HEK293 (cell line): ENCODE results near the gene MED13L.
"Not testable (repeated sequence)": the region's sequence is repeated elsewhere in the genome, so short reads cannot be mapped to it uniquely, and the experiment has no call there.

Experiments used
- CTCF ChIA-PET: fragments of 350-600 bp; formaldehyde crosslinking; extraction: SDS; loops from one replicate; lab custom pipeline; 2021; ENCODE audit warnings: antibody characterized with exemption; lab: Yijun Ruan, JAX
- POLR2A ChIA-PET: fragments of 300-600 bp; formaldehyde crosslinking; extraction: SDS; loops from one replicate; lab custom pipeline; 2020; ENCODE audit warnings: antibody characterized with exemption, inconsistent platforms; lab: Yijun Ruan, JAX
- H3K27ac ChIP-seq: fragments of 200-500 bp; sonication (Bioruptor generic); 2 replicates; pipeline ENCODE4 v1.5.1; 2014; ENCODE audit warnings: low read depth, low read length, control low read depth, inconsistent platforms; ENCODE audit errors: extremely low read depth
- H3K36me3 ChIP-seq, 2 experiments: fragments of 200-500 bp in 1 of 2; sonication (Bioruptor generic) in 1 of 2; 1 replicate in 1 of 2; 2 replicates in 1 of 2; pipeline ENCODE4 v1.5.1; 2014 to 2017; ENCODE audit warnings: inconsistent platforms in 2 of 2, low read length in 2 of 2; ENCODE audit not compliant: control insufficient read depth in 2 of 2, insufficient read depth in 1 of 2
- H3K4me1 ChIP-seq: fragments of 200-500 bp; sonication (Bioruptor generic); 2 replicates; pipeline ENCODE4 v1.5.1; 2014; ENCODE audit warnings: mild to moderate bottlenecking, low read length, inconsistent platforms; ENCODE audit not compliant: control insufficient read depth, insufficient read depth
- H3K4me3 ChIP-seq: 2 replicates; pipeline ENCODE4 v1.5.1; 2011; ENCODE audit warnings: low read depth, mild to moderate bottlenecking, control low read depth, low read length, moderate library complexity
- H3K9me3 ChIP-seq: fragments of 200-500 bp; sonication (Bioruptor generic); 2 replicates; pipeline ENCODE4 v1.5.1; 2014; ENCODE audit warnings: low read depth, low read length, inconsistent platforms; ENCODE audit not compliant: control insufficient read depth, insufficient read depth
- GLIS2 ChIP-seq: fragments of 450-650 bp; formaldehyde crosslinking; IDR thresholded peaks from 2 replicates; pipeline ENCODE4 v1.5.1; 2016; ENCODE audit warnings: missing biosample characterization, missing genetic modification characterization
- INSM2 ChIP-seq: fragments of 450-650 bp; formaldehyde crosslinking; IDR thresholded peaks from 2 replicates; pipeline ENCODE4 v1.5.1; 2016; ENCODE audit warnings: missing biosample characterization, missing genetic modification characterization
- KLF1 ChIP-seq: fragments of 450-650 bp; formaldehyde crosslinking; IDR thresholded peaks from 2 replicates; pipeline ENCODE4 v1.5.1; 2016; ENCODE audit warnings: missing biosample characterization, missing genetic modification characterization
- PRDM6 ChIP-seq: fragments of 450-650 bp; formaldehyde crosslinking; IDR thresholded peaks from 2 replicates; pipeline ENCODE4 v1.5.1; 2017; ENCODE audit warnings: missing biosample characterization, missing genetic modification characterization
- SCRT2 ChIP-seq: fragments of 450-650 bp; formaldehyde crosslinking; IDR thresholded peaks from 2 replicates; pipeline ENCODE4 v1.5.1; 2016; ENCODE audit warnings: missing biosample characterization, missing genetic modification characterization
- TRIM28 ChIP-seq: IDR thresholded peaks from 2 replicates; pipeline ENCODE4 v1.6.1; 2011; ENCODE audit warnings: low read length, control low read depth, borderline replicate concordance
- ZBTB8A ChIP-seq: fragments of 450-650 bp; formaldehyde crosslinking; IDR thresholded peaks from 2 replicates; pipeline ENCODE4 v1.5.1; 2016; ENCODE audit warnings: missing biosample characterization, missing genetic modification characterization
- ZNF121 ChIP-seq: fragments of 450-650 bp; formaldehyde crosslinking; IDR thresholded peaks from 2 replicates; pipeline ENCODE4 v1.5.1; 2016; ENCODE audit warnings: missing biosample characterization, missing genetic modification characterization
- ZNF132 ChIP-seq: fragments of 450-650 bp; formaldehyde crosslinking; IDR thresholded peaks from 2 replicates; pipeline ENCODE4 v1.5.1; 2017; ENCODE audit warnings: missing biosample characterization, missing genetic modification characterization, borderline replicate concordance
- ZNF133 ChIP-seq: fragments of 450-650 bp; formaldehyde crosslinking; IDR thresholded peaks from 2 replicates; pipeline ENCODE4 v1.5.1; 2016; ENCODE audit warnings: missing biosample characterization, missing genetic modification characterization
- ZNF157 ChIP-seq: fragments of 450-650 bp; formaldehyde crosslinking; IDR thresholded peaks from 2 replicates; pipeline ENCODE4 v1.5.1; 2016; ENCODE audit warnings: missing biosample characterization, missing genetic modification characterization
- ZNF239 ChIP-seq: fragments of 450-650 bp; formaldehyde crosslinking; IDR thresholded peaks from 2 replicates; pipeline ENCODE4 v1.5.1; 2016; ENCODE audit warnings: missing biosample characterization, missing genetic modification characterization
- ZNF24 ChIP-seq: fragments of 450-650 bp; formaldehyde crosslinking; IDR thresholded peaks from 2 replicates; pipeline ENCODE4 v1.5.1; 2016; ENCODE audit warnings: missing biosample characterization, missing genetic modification characterization
- ZNF362 ChIP-seq: fragments of 450-650 bp; formaldehyde crosslinking; IDR thresholded peaks from 2 replicates; pipeline ENCODE4 v1.5.1; 2016; ENCODE audit warnings: missing biosample characterization, missing genetic modification characterization
- ZNF530 ChIP-seq: fragments of 450-650 bp; formaldehyde crosslinking; IDR thresholded peaks from 2 replicates; pipeline ENCODE4 v1.5.1; 2016; ENCODE audit warnings: low read depth, missing biosample characterization, missing genetic modification characterization
- ZNF785 ChIP-seq: fragments of 450-650 bp; formaldehyde crosslinking; IDR thresholded peaks from 2 replicates; pipeline ENCODE4 v1.5.1; 2016; ENCODE audit warnings: missing biosample characterization, missing genetic modification characterization
- ZSCAN18 ChIP-seq: fragments of 450-650 bp; formaldehyde crosslinking; IDR thresholded peaks from 2 replicates; pipeline ENCODE4 v1.5.1; 2016; ENCODE audit warnings: missing biosample characterization, missing genetic modification characterization
- ZSCAN23 ChIP-seq: fragments of 450-650 bp; formaldehyde crosslinking; IDR thresholded peaks from 2 replicates; pipeline ENCODE4 v1.5.1; 2016; ENCODE audit warnings: missing biosample characterization, missing genetic modification characterization

Gene MED13L

GRCh38 chr12:115979351-115979750 is 298.1 kb downstream of the MED13L start:
- Histone ChIP-seq H3K4me3 (no peak overlapping the region), H3K4me1 (no peaks in the 10 kb centered on the region), H3K27ac (no peak overlapping the region), H3K9me3 (no peaks in the 10 kb centered on the region), H3K36me3 (peaks cover 17 to 57% of the 10 kb centered on the region in 2 experiments)
- TF ChIP-seq INSM2 (tag by site-specific recombination): no peak
- TF ChIP-seq ZNF785 (tag by site-specific recombination): no peak
- no peak for TF ChIP-seq PRDM6 (tag by site-specific recombination)
- no peak for TF ChIP-seq ZNF24
- TF ChIP-seq TRIM28: no peak
- TF ChIP-seq ZSCAN23 (tag by site-specific recombination): no peak
- TF ChIP-seq ZNF239: no peak
- TF ChIP-seq KLF1: no peak
- no peak for TF ChIP-seq GLIS2
- no peak for TF ChIP-seq SCRT2 (tag by site-specific recombination)
- TF ChIP-seq ZNF132: no peak
- no peak for TF ChIP-seq ZNF362 (tag by site-specific recombination)
- TF ChIP-seq ZNF133: no peak
- CTCF ChIA-PET: interaction anchor here (0.7 to 1.5 kb wide), 4 partner anchors 12 to 302 kb away, joined by 3 to 5 read pairs (median 3); no protein-coding TSS in a partner anchor
- POLR2A ChIA-PET: no interaction called here

GRCh38 chr12:115976829-115977228 is 300.7 kb downstream of the MED13L start:
- POLR2A ChIA-PET, H3K9me3 ChIP-seq, H3K4me3 ChIP-seq, CTCF ChIA-PET, H3K27ac ChIP-seq, H3K4me1 ChIP-seq: not testable (repeated sequence)
- peak; percentile 65; the same call in 1 of the 2 replicates for TF ChIP-seq ZNF121 (tag by site-specific recombination)
- peaks cover 11 to 47% of the 10 kb centered on the region in 2 experiments for H3K36me3 ChIP-seq

GRCh38 chr12:115975411-115975810 is 302.1 kb downstream of the MED13L start:
- Histone ChIP-seq H3K9me3 (no peaks in the 10 kb centered on the region), H3K36me3 (peaks cover 8 to 50% of the 10 kb centered on the region in 2 experiments), H3K27ac (no peak overlapping the region), H3K4me1 (no peaks in the 10 kb centered on the region), H3K4me3 (no peak overlapping the region)
- ChIA-PET POLR2A (no interaction called here), CTCF (interaction anchor here (0.6 to 0.9 kb wide), 3 partner anchors 7 to 1180 kb away, joined by 3 to 4 read pairs (median 3); no protein-coding TSS in a partner anchor)
- TF ChIP-seq ZSCAN18: no peak
- no peak for TF ChIP-seq ZBTB8A (tag by site-specific recombination)
- TF ChIP-seq ZNF157 (tag by site-specific recombination): no peak
- no peak for TF ChIP-seq ZNF530 (tag by site-specific recombination)
